ENCODE data around the gene GRIK3. TPM values are rescaled to one million over a fixed set of nuclear protein-coding genes. Genes with fewer than 3 reads are reported as not detected.

Gene GRIK3
- total RNA-seq, 1 donor from 2014 or later: not detected

DNA sequence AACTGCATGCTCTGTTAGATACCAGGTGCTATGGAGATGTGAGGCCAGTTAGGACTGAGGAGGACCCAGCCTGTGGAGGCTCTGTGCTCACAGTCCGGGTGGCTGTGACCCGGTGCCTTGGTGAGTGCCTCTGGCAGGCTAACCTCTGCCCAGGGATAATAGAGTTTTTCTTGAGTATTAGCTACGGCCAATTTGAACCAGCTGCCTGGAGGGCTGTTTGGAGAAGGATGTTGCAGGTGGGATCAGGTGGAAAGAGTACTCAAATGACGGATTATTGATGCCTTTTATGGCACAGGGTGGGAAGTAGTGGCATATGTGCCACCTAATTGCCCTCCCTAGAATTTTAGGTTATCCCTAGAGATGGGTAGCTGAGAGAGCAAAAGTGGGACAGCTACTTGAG is 182.7 kb downstream of the GRIK3 start:
- peaks cover 76% of the 10 kb centered on the region for H3K27me3 Mint-ChIP-seq (ENCODE audit: low read depth)
- no peaks in the 10 kb centered on the region for H3K36me3 Mint-ChIP-seq
- TF ChIP-seq, protein P1, sequence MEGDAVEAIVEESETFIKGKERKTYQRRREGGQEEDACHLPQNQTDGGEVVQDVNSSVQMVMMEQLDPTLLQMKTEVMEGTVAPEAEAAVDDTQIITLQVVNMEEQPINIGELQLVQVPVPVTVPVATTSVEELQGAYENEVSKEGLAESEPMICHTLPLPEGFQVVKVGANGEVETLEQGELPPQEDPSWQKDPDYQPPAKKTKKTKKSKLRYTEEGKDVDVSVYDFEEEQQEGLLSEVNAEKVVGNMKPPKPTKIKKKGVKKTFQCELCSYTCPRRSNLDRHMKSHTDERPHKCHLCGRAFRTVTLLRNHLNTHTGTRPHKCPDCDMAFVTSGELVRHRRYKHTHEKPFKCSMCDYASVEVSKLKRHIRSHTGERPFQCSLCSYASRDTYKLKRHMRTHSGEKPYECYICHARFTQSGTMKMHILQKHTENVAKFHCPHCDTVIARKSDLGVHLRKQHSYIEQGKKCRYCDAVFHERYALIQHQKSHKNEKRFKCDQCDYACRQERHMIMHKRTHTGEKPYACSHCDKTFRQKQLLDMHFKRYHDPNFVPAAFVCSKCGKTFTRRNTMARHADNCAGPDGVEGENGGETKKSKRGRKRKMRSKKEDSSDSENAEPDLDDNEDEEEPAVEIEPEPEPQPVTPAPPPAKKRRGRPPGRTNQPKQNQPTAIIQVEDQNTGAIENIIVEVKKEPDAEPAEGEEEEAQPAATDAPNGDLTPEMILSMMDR (IDR thresholded peaks at IDR 0.05; ENCODE audit: unreplicated experiment): no peak
- DNase-seq (ENCODE audit: low spot score in 2 of 2, unreplicated experiment in 2 of 2): no peak
- no peaks in the 10 kb centered on the region for H3K4me1 Mint-ChIP-seq
- H3K4me3 Mint-ChIP-seq: no peak overlapping the region
- H3K27ac Mint-ChIP-seq: no peak overlapping the region
- no peaks in the 10 kb centered on the region for H3K9me3 Mint-ChIP-seq

DNA sequence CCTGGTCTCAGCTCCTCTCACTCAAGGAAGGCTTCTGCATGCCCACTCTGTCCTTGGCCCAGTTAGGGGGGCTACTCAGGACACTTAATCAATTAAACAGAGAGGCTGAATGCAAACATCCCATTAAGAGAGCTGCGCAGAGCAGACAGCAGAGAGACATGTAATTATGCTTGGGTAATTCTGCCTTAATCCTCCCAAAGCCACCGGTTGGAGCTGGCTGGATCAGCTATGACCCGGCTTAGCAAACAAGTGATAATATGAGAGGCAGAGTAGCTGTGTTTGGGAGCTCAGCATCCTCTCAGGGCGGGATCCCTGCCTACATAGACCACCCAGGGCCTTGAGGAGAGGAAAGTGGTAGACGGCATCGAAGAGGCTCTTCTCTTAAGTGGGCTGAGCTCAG is 183.2 kb downstream of the GRIK3 start:
- Mint-ChIP-seq H3K27me3 (ENCODE audit: low read depth) (peaks cover 72% of the 10 kb centered on the region), H3K4me1 (no peaks in the 10 kb centered on the region), H3K4me3 (no peak overlapping the region), H3K9me3 (no peaks in the 10 kb centered on the region), H3K36me3 (no peaks in the 10 kb centered on the region), H3K27ac (no peak overlapping the region)
- no peak for DNase-seq (ENCODE audit: low spot score in 2 of 2, unreplicated experiment in 2 of 2)
- TF ChIP-seq, protein P1 (IDR thresholded peaks at IDR 0.05; ENCODE audit: unreplicated experiment): no peak

DNA sequence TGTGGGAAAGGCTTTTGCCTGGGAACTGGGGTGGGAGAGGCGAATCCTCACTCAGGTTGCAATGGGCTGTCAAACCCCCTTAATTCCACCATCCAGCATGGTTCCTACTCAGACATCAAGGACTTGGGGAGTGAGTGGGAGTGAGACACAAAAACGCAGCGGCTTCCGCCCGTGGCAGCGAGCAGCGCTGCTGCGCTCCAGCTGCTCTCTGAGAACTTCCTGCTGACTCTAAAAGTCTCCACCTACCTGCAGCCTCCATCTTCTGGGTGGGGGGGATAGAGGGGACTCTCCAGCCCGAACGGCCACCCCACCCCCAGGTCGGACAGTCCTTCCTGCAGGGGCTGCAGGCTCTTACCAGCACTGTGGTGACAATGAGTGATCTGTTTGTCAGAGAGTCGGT is 184.4 kb downstream of the GRIK3 start:
- peaks cover 77% of the 10 kb centered on the region for H3K27me3 Mint-ChIP-seq (ENCODE audit: low read depth)
- no peaks in the 10 kb centered on the region for H3K4me1 Mint-ChIP-seq
- H3K9me3 Mint-ChIP-seq: no peaks in the 10 kb centered on the region

DNA sequence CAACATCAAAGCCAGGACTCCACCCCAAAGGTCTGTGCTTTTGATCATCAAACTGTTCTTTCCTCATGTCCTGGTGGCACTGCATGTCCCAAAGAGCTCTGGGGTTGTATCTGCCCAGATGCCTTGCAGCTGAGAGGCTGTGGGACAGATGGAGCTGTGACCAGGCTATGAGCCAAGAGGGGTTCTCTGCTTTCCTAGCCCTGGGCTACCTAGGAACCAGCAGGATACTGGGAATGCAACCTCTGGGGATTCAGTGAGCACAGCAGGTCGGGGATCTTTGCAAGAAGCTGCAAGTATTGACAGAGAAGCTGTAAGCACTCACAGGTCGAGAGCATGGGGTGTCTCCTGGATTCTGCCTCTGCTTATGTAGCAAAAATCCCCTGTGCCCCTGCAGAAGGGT is 186.6 kb downstream of the GRIK3 start:
- Mint-ChIP-seq H3K4me3 (no peak overlapping the region), H3K27me3 (ENCODE audit: low read depth) (peaks cover 79% of the 10 kb centered on the region), H3K27ac (no peak overlapping the region), H3K9me3 (no peaks in the 10 kb centered on the region), H3K36me3 (no peaks in the 10 kb centered on the region), H3K4me1 (no peaks in the 10 kb centered on the region)
- TF ChIP-seq, protein P1 (IDR thresholded peaks at IDR 0.05; ENCODE audit: unreplicated experiment): no peak
- no peak for DNase-seq (ENCODE audit: low spot score in 2 of 2, unreplicated experiment in 2 of 2)

More for the DNA sequence above, 184.4 kb downstream of the GRIK3 start:
- no peak overlapping the region for H3K27ac Mint-ChIP-seq
- DNase-seq (ENCODE audit: low spot score in 2 of 2, unreplicated experiment in 2 of 2): no peak
- TF ChIP-seq, protein P1 (IDR thresholded peaks at IDR 0.05; ENCODE audit: unreplicated experiment): no peak
- no peak overlapping the region for H3K4me3 Mint-ChIP-seq
- H3K36me3 Mint-ChIP-seq: no peaks in the 10 kb centered on the region

GRCh38 chr1:36847186-36847585 is 187.1 kb downstream of the GRIK3 start:
- Mint-ChIP-seq H3K4me1 (no peaks in the 10 kb centered on the region), H3K36me3 (no peaks in the 10 kb centered on the region), H3K27ac (no peak overlapping the region), H3K4me3 (no peak overlapping the region), H3K9me3 (no peaks in the 10 kb centered on the region), H3K27me3 (ENCODE audit: low read depth) (peaks cover 80% of the 10 kb centered on the region)
- TF ChIP-seq, protein P1 (IDR thresholded peaks at IDR 0.05; ENCODE audit: unreplicated experiment): no peak
- no peak for DNase-seq (ENCODE audit: low spot score in 2 of 2, unreplicated experiment in 2 of 2)

- no peak overlapping the region for H3K4me3 Mint-ChIP-seq
- DNase-seq (ENCODE audit: low spot score in 2 of 2, unreplicated experiment in 2 of 2): no peak
- H3K27ac Mint-ChIP-seq: no peak overlapping the region
- TF ChIP-seq, protein P1 (IDR thresholded peaks at IDR 0.05; ENCODE audit: unreplicated experiment): no peak
- peaks cover 76% of the 10 kb centered on the region for H3K27me3 Mint-ChIP-seq (ENCODE audit: low read depth)
- H3K9me3 Mint-ChIP-seq: no peaks in the 10 kb centered on the region
- no peaks in the 10 kb centered on the region for H3K4me1 Mint-ChIP-seq
- H3K36me3 Mint-ChIP-seq: no peaks in the 10 kb centered on the region
These were observed 188.0 kb downstream of the GRIK3 start for GRCh38 chr1:36846357-36846756.
